Neural cell (in vitro differentiated cells): ENCODE measurements around the gene SAMD15. TPM values are rescaled to one million over a fixed set of nuclear protein-coding genes. Genes with fewer than 3 reads are reported as not detected.

Experiments
- H2AFZ ChIP-seq: fragments of 200-600, 300-800 bp; sonication (generic), shearing (Covaris generic); 2 replicates; pipeline ENCODE4 v1.6.0; 2014; ENCODE audit warnings: low read depth, mild to moderate bottlenecking, antibody characterized with exemption, low read length, moderate library complexity
- H3F3A ChIP-seq: fragments of 200-600 bp; shearing (Covaris generic); 2 replicates; pipeline ENCODE4 v1.6.1; 2016; ENCODE audit warnings: mild to moderate bottlenecking, moderate library complexity, mixed read lengths, antibody characterized with exemption, low read length; ENCODE audit not compliant: insufficient read depth, poor library complexity, severe bottlenecking
- H3K27ac ChIP-seq: fragments of 200-600, 300-800 bp; sonication (generic), shearing (Covaris generic); 2 replicates; pipeline ENCODE4 v1.5.1; 2014; ENCODE audit warnings: mild to moderate bottlenecking, low read length, moderate library complexity
- H3K27me3 ChIP-seq: fragments of 300-800, 200-600 bp; sonication (generic), shearing (Covaris generic); 2 replicates; pipeline ENCODE4 v1.6.0; 2014; ENCODE audit warnings: mild to moderate bottlenecking, low read depth, low read length, moderate library complexity; ENCODE audit not compliant: insufficient read depth
- H3K36me3 ChIP-seq: fragments of 300-800, 200-600 bp; sonication (generic), shearing (Covaris generic); 2 replicates; pipeline ENCODE4 v1.5.1; 2014; ENCODE audit warnings: mild to moderate bottlenecking, antibody characterized with exemption, low read length, moderate library complexity; ENCODE audit not compliant: insufficient read depth
- H3K4me2 ChIP-seq: fragments of 300-800, 200-600 bp; sonication (generic), shearing (Covaris generic); 2 replicates; pipeline ENCODE4 v1.6.0; 2014; ENCODE audit warnings: mild to moderate bottlenecking, low read length
- H3K4me3 ChIP-seq: fragments of 300-800, 200-600 bp; sonication (generic), shearing (Covaris generic); 2 replicates; pipeline ENCODE4 v1.5.1; 2014; ENCODE audit warnings: mild to moderate bottlenecking, low read length, moderate library complexity
- H3K79me2 ChIP-seq: fragments of 200-600 bp; shearing (Covaris generic); replicated peaks from 2 replicates; pipeline ENCODE4 v1.6.0; 2014; ENCODE audit warnings: mild to moderate bottlenecking, low read length, moderate library complexity; ENCODE audit not compliant: insufficient read depth
- H3K9ac ChIP-seq: fragments of 300-800, 200-600 bp; sonication (generic), shearing (Covaris generic); 2 replicates; pipeline ENCODE4 v1.6.1; 2016; ENCODE audit warnings: mild to moderate bottlenecking, low read length, mixed read lengths
- H3K9me2 ChIP-seq: fragments of 200-600 bp; shearing (Covaris generic); 2 replicates; pipeline ENCODE4 v1.6.1; 2016; ENCODE audit warnings: mild to moderate bottlenecking, low read length, mixed read lengths; ENCODE audit not compliant: insufficient read depth
- H3K9me3 ChIP-seq: fragments of 200-600, 300-800 bp; sonication (generic), shearing (Covaris generic); 2 replicates; pipeline ENCODE4 v1.6.1; 2016; ENCODE audit warnings: mild to moderate bottlenecking, mixed run types, low read length, moderate library complexity, mixed read lengths
- H4K20me1 ChIP-seq: fragments of 200-600 bp; shearing (Covaris generic); 2 replicates; pipeline ENCODE4 v1.6.1; 2016; ENCODE audit warnings: mild to moderate bottlenecking, mixed run types; ENCODE audit not compliant: insufficient read depth
- CTCF ChIP-seq: fragments of 450-650 bp; IDR thresholded peaks from 2 replicates; pipeline ENCODE4 v1.5.1; 2014; ENCODE audit warnings: antibody characterized with exemption, mild to moderate bottlenecking, moderate library complexity; ENCODE audit not compliant: poor library complexity, severe bottlenecking
- EP300 ChIP-seq: fragments of 450-650 bp; conservative IDR thresholded peaks from 2 replicates; pipeline ENCODE4 v1.6.1; 2014; ENCODE audit warnings: antibody characterized with exemption, mild to moderate bottlenecking, moderate library complexity; ENCODE audit not compliant: poor library complexity, severe bottlenecking
- EZH2 ChIP-seq: fragments of 200-600, 300-800 bp; shearing (Covaris generic), sonication (generic); IDR thresholded peaks from 2 replicates; pipeline ENCODE4 v1.6.1; 2014; ENCODE audit warnings: antibody characterized with exemption, low read length, borderline replicate concordance, mild to moderate bottlenecking; ENCODE audit not compliant: insufficient read depth, poor library complexity, severe bottlenecking
- MXI1 ChIP-seq: fragments of 450-650 bp; conservative IDR thresholded peaks from 2 replicates; pipeline ENCODE4 v1.6.1; 2014; ENCODE audit warnings: antibody characterized with exemption, mild to moderate bottlenecking; ENCODE audit not compliant: poor library complexity, severe bottlenecking
- POLR2AphosphoS5 ChIP-seq: IDR thresholded peaks from 2 replicates; pipeline ENCODE4 v1.6.1; 2012
- RAD21 ChIP-seq: fragments of 450-650 bp; conservative IDR thresholded peaks from 2 replicates; pipeline ENCODE4 v1.6.1; 2014; ENCODE audit warnings: antibody characterized with exemption, mild to moderate bottlenecking, moderate library complexity
- SMC3 ChIP-seq: fragments of 450-650 bp; conservative IDR thresholded peaks from 2 replicates; pipeline ENCODE4 v1.6.1; 2014; ENCODE audit warnings: antibody characterized with exemption, mild to moderate bottlenecking, moderate library complexity; ENCODE audit not compliant: poor library complexity
- TAF1 ChIP-seq: IDR thresholded peaks from 2 replicates; pipeline ENCODE4 v1.6.1; 2012; ENCODE audit warnings: low read depth
- polyA plus RNA-seq: library from polyadenylated mRNA; depleted of rRNA; stranded (reverse); fragments of >200 nt; gene quantifications from 2 replicates; pipeline ENCODE4 v1.2.3, GENCODE V29; 2014
- TF ChIP-seq, protein P1 (sequence below): IDR thresholded peaks from 2 replicates; pipeline ENCODE4 v1.6.1; 2012; ENCODE audit warnings: borderline replicate concordance

SAMD15 gene
- polyA plus RNA-seq, 1 donor from 2014 or later = 2.8 TPM

DNA sequence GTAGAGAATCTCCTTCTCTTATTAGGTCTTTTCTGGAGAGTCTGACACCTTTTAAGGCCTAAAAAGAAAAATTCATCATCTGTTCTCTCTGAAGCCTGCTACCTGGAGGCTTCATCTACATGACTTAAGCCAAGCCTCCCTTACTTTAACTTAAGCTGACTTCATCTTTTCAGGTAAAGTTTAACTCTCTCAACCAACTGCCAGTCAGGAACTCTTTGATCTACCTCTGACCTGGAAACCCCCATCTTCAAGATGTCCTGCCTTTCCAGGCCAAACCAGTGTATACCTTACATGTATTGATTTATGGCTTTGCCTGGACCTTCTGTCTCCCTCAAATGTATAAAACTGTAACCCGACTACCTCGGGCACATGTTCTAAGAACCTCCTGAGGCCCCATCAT lies 38.9 kb upstream of the SAMD15 start:
- no peak for TF ChIP-seq MXI1
- no peak for TF ChIP-seq SMC3
- TF ChIP-seq, protein P1, sequence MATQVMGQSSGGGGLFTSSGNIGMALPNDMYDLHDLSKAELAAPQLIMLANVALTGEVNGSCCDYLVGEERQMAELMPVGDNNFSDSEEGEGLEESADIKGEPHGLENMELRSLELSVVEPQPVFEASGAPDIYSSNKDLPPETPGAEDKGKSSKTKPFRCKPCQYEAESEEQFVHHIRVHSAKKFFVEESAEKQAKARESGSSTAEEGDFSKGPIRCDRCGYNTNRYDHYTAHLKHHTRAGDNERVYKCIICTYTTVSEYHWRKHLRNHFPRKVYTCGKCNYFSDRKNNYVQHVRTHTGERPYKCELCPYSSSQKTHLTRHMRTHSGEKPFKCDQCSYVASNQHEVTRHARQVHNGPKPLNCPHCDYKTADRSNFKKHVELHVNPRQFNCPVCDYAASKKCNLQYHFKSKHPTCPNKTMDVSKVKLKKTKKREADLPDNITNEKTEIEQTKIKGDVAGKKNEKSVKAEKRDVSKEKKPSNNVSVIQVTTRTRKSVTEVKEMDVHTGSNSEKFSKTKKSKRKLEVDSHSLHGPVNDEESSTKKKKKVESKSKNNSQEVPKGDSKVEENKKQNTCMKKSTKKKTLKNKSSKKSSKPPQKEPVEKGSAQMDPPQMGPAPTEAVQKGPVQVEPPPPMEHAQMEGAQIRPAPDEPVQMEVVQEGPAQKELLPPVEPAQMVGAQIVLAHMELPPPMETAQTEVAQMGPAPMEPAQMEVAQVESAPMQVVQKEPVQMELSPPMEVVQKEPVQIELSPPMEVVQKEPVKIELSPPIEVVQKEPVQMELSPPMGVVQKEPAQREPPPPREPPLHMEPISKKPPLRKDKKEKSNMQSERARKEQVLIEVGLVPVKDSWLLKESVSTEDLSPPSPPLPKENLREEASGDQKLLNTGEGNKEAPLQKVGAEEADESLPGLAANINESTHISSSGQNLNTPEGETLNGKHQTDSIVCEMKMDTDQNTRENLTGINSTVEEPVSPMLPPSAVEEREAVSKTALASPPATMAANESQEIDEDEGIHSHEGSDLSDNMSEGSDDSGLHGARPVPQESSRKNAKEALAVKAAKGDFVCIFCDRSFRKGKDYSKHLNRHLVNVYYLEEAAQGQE = no peak
- no peak for TF ChIP-seq EZH2
- TF ChIP-seq TAF1 = no peak

GRCh38 chr14:77339407-77339806 lies 37.8 kb upstream of the SAMD15 start:
- H3K27me3 ChIP-seq = no peaks in the 10 kb centered on the region
- no peaks in the 10 kb centered on the region for H3K9me3 ChIP-seq
- no peak overlapping the region for H3K4me3 ChIP-seq
- no peak overlapping the region for H3K9ac ChIP-seq
- TF ChIP-seq TAF1 (no peak), EZH2 (no peak), EP300 (no peak), RAD21 (no peak), SMC3 (no peak), MXI1 (no peak), POLR2AphosphoS5 (no peak), CTCF (no peak)
- TF ChIP-seq, protein P1 = no peak
- H3K4me2 ChIP-seq = no peak overlapping the region
- H4K20me1 ChIP-seq = no peaks in the 10 kb centered on the region
- H2AFZ ChIP-seq = no peak overlapping the region
- H3K27ac ChIP-seq = no peak overlapping the region
- H3F3A ChIP-seq = no peaks in the 10 kb centered on the region
- H3K36me3 ChIP-seq = no peaks in the 10 kb centered on the region
- no peaks in the 10 kb centered on the region for H3K9me2 ChIP-seq
- H3K79me2 ChIP-seq = no peaks in the 10 kb centered on the region

More for the DNA sequence above, 38.9 kb upstream of the SAMD15 start:
- H3K9ac ChIP-seq = no peak overlapping the region
- H3K27ac ChIP-seq = no peak overlapping the region
- no peak overlapping the region for H3K4me2 ChIP-seq
- H3K27me3 ChIP-seq = no peaks in the 10 kb centered on the region
- H4K20me1 ChIP-seq = no peaks in the 10 kb centered on the region
- H3F3A ChIP-seq = no peaks in the 10 kb centered on the region
- H3K36me3 ChIP-seq = no peaks in the 10 kb centered on the region
- no peak overlapping the region for H3K4me3 ChIP-seq
- no peaks in the 10 kb centered on the region for H3K9me2 ChIP-seq
- no peaks in the 10 kb centered on the region for H3K79me2 ChIP-seq
- H2AFZ ChIP-seq = no peak overlapping the region
- no peaks in the 10 kb centered on the region for H3K9me3 ChIP-seq
